GM06990 (cell line): ENCODE data around the gene USP35.
A peak's percentile ranks its signal among the peaks of the same experiment; 100 is the strongest.

Experiments used
- DNase-seq: peaks from one replicate; pipeline ENCODE4 v3.0.0-alpha.2; 2011; ENCODE audit not compliant: insufficient read length; ENCODE audit errors: extremely low read depth
- H3K27me3 ChIP-seq: replicated peaks from 2 replicates; pipeline ENCODE4 v1.6.0; 2011; ENCODE audit warnings: low read length; ENCODE audit not compliant: control insufficient read depth, insufficient read depth
- H3K36me3 ChIP-seq: 2 replicates; pipeline ENCODE4 v1.5.1; 2011; ENCODE audit warnings: low read length; ENCODE audit not compliant: control insufficient read depth, insufficient read depth
- H3K4me3 ChIP-seq: replicated peaks from 2 replicates; pipeline ENCODE4 v1.5.1; 2011; ENCODE audit warnings: low read depth, mild to moderate bottlenecking, control low read depth, low read length
- CTCF ChIP-seq: IDR thresholded peaks from 2 replicates; pipeline ENCODE4 v1.5.1; 2011; ENCODE audit warnings: low read length, control low read depth, mild to moderate bottlenecking, inconsistent platforms; ENCODE audit not compliant: insufficient read depth, poor library complexity, severe bottlenecking

The USP35 gene

GRCh38 chr11:78188286-78189173, at the start of gene USP35, which contains the start of gene KCTD21:
TSS of gene USP35 (plus strand) at chr11:78188919. CDS start at chr11:78196246, 7,327 bp downstream.
TSS of gene KCTD21 (minus strand) at chr11:78188626. CDS start at chr11:78174554, 14,072 bp downstream.
- peak; percentile 96 for DNase-seq
- Histone ChIP-seq H3K4me3 (peak within 1 kb of the TSS; percentile 92), H3K27me3 (no peaks in the 10 kb centered on the region), H3K36me3 (no peaks in the 10 kb centered on the region)
- TF ChIP-seq CTCF, result no peak

GRCh38 chr11:78139422-78140391, 49.0 kb upstream of the USP35 start, which contains the start of gene ALG8:
TSS of gene ALG8 (minus strand) at chr11:78139626. CDS start at chr11:78139588, 38 bp downstream.
- TF ChIP-seq CTCF, result no peak
- DNase-seq, result peak; percentile 98
- Histone ChIP-seq H3K27me3 (no peaks in the 10 kb centered on the region), H3K4me3 (peak within 1 kb of the TSS; percentile 89), H3K36me3 (peaks cover 2% of the 10 kb centered on the region)

- peak overlapping the region; percentile 89 for H3K4me3 ChIP-seq
- no peaks in the 10 kb centered on the region for H3K27me3 ChIP-seq
- no peaks in the 10 kb centered on the region for H3K36me3 ChIP-seq
- no peak for TF ChIP-seq CTCF
- no peak for DNase-seq
These were observed 48.2 kb upstream of the USP35 start for GRCh38 chr11:78140392-78141077.

- TF ChIP-seq CTCF, result no peak
- H3K36me3 ChIP-seq, result no peaks in the 10 kb centered on the region; the same call in 1 of the 2 replicates
- H3K4me3 ChIP-seq, result no peak overlapping the region
- no peak for DNase-seq
- H3K27me3 ChIP-seq, result no peaks in the 10 kb centered on the region
These were observed 43.2 kb upstream of the USP35 start for GRCh38 chr11:78145511-78146025.

GRCh38 chr11:78147807-78148206, 40.9 kb upstream of the USP35 start:
- Histone ChIP-seq H3K27me3 (no peaks in the 10 kb centered on the region), H3K4me3 (no peak overlapping the region), H3K36me3 (no peaks in the 10 kb centered on the region; the same call in 1 of the 2 replicates)
- no peak for TF ChIP-seq CTCF
- no peak for DNase-seq
